Measurements from ENCODE around the gene PECR.

DNA sequence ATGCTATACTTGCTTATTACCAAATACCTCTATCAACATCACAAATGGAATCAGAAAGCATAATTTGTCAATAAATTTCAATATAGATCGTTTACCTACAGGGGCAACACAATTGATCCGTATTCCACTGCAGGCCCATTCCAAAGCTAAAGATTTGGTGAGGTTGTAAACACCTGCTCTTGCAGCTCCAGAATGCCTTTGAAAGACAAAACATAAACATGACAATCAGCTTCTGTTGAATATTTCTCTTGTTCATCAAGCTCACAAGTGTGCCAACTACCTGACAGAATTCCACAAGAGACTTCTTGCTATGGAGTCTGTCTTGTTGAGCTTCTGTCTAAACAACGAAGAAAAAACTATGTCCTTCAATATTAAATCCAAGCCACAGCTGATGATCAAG lies 30.3 kb downstream of the PECR start:
- TF ChIP-seq POLR2A (IDR thresholded peaks at IDR 0.05; ENCODE audit: low read length) (no peak), GATA1 (IDR thresholded peaks at IDR 0.05; ENCODE audit: low read depth, low read length) (no peak)
